Left hindlimb (tissue), 1 donor: Measurements from ENCODE around the gene PUM1.
"Not testable (repeated sequence)": the region's sequence is repeated elsewhere in the genome, so short reads cannot be mapped to it uniquely, and the experiment has no call there.

ENCODE experiments used
- DNase-seq: peaks from one replicate; pipeline ENCODE4 v3.0.0-alpha.2; 2018

The PUM1 gene

GRCh38 chr1:30991862-30992606 lies 73.5 kb downstream of the PUM1 start:
- no peak for DNase-seq

- no peak for DNase-seq
Observed at GRCh38 chr1:30990591-30990990, 74.9 kb downstream of the PUM1 start.

- DNase-seq, result no peak
Observed at GRCh38 chr1:30988045-30988444, 77.5 kb downstream of the PUM1 start.

GRCh38 chr1:30986755-30987154 lies 78.8 kb downstream of the PUM1 start:
- DNase-seq, result no peak

GRCh38 chr1:30984991-30985503 lies 80.5 kb downstream of the PUM1 start:
- no peak for DNase-seq

GRCh38 chr1:30984165-30984889 lies 81.2 kb downstream of the PUM1 start:
- DNase-seq, result no peak

GRCh38 chr1:30982937-30983336 lies 82.6 kb downstream of the PUM1 start:
- no peak for DNase-seq

- no peak for DNase-seq
Observed at GRCh38 chr1:30982431-30982830, 83.1 kb downstream of the PUM1 start.

- no peak for DNase-seq
Observed at GRCh38 chr1:30981172-30981571, 84.3 kb downstream of the PUM1 start.

GRCh38 chr1:30977511-30977910 lies 88.0 kb downstream of the PUM1 start:
- no peak for DNase-seq

GRCh38 chr1:30977105-30977504 lies 88.4 kb downstream of the PUM1 start:
- no peak for DNase-seq

GRCh38 chr1:30976143-30976542 lies 89.4 kb downstream of the PUM1 start:
- DNase-seq, result no peak

- DNase-seq, result no peak
Observed at GRCh38 chr1:30975217-30975616, 90.3 kb downstream of the PUM1 start.

- no peak for DNase-seq
Observed at GRCh38 chr1:30974536-30974935, 91.0 kb downstream of the PUM1 start.

GRCh38 chr1:30972349-30972748 lies 93.2 kb downstream of the PUM1 start:
- not testable (repeated sequence) for DNase-seq

GRCh38 chr1:30971496-30971895 lies 94.0 kb downstream of the PUM1 start:
- no peak for DNase-seq

GRCh38 chr1:30969903-30970302 lies 95.6 kb downstream of the PUM1 start:
- no peak for DNase-seq

GRCh38 chr1:30968220-30968971 lies 97.1 kb downstream of the PUM1 start:
- DNase-seq, result no peak

GRCh38 chr1:30966690-30967369 lies 98.7 kb downstream of the PUM1 start:
- DNase-seq, result no peak

GRCh38 chr1:30965924-30966599 lies 99.5 kb downstream of the PUM1 start:
- no peak for DNase-seq

GRCh38 chr1:30964706-30965105 lies 100.8 kb downstream of the PUM1 start:
- DNase-seq, result no peak
